GM23338 (cell line): ENCODE results near the gene FAM3D. TPM values are rescaled to one million over a fixed set of nuclear protein-coding genes. Genes with fewer than 3 reads are reported as not detected.

Source experiments
- ATAC-seq: fragments of 200-7000 bp; cut with Tn5 transposase; 3 replicates; pipeline ENCODE4 v1.9.1; 2020
- DNase-seq: peaks from one replicate; pipeline ENCODE4 v3.0.0-alpha.2; 2015; ENCODE audit warnings: low spot score
- H2AFZ ChIP-seq: fragments of 200-600 bp; sonication (generic); 2 replicates; pipeline ENCODE4 v1.8.0; 2016; ENCODE audit warnings: antibody characterized with exemption, mild to moderate bottlenecking, moderate library complexity
- H3F3A ChIP-seq: fragments of 200-600 bp; sonication (generic); replicated peaks from 2 replicates; pipeline ENCODE4 v1.8.0; 2017; ENCODE audit warnings: antibody characterized with exemption, mixed run types, low read depth
- H3K27ac ChIP-seq: fragments of 200-600 bp; sonication (generic); 2 replicates; pipeline ENCODE4 v1.6.1; 2016; ENCODE audit warnings: low read depth
- H3K27me3 ChIP-seq: fragments of 200-600 bp; sonication (generic); 2 replicates; pipeline ENCODE4 v1.8.0; 2016; ENCODE audit warnings: mild to moderate bottlenecking, mixed run types, moderate library complexity; ENCODE audit not compliant: insufficient read depth
- H3K36me3 ChIP-seq: fragments of 200-600 bp; sonication (generic); 2 replicates; pipeline ENCODE4 v1.8.0; 2016; ENCODE audit warnings: mild to moderate bottlenecking; ENCODE audit not compliant: insufficient read depth
- H3K4me1 ChIP-seq: fragments of 200-600 bp; sonication (generic); 2 replicates; pipeline ENCODE4 v1.8.0; 2016; ENCODE audit warnings: mild to moderate bottlenecking, moderate library complexity; ENCODE audit not compliant: insufficient read depth
- H3K4me2 ChIP-seq: fragments of 200-600 bp; sonication (generic); 2 replicates; pipeline ENCODE4 v1.7.1; 2017; ENCODE audit warnings: mixed run types
- H3K4me3 ChIP-seq: fragments of 200-600 bp; sonication (generic); 2 replicates; pipeline ENCODE4 v1.6.1; 2016; ENCODE audit warnings: mixed run types
- H3K79me2 ChIP-seq: fragments of 200-600 bp; sonication (generic); replicated peaks from 2 replicates; pipeline ENCODE4 v1.8.0; 2017; ENCODE audit warnings: mild to moderate bottlenecking; ENCODE audit not compliant: insufficient read depth
- H3K9me2 ChIP-seq: fragments of 200-600 bp; sonication (generic); 2 replicates; pipeline ENCODE4 v1.8.0; 2017; ENCODE audit not compliant: insufficient read depth
- H4K20me1 ChIP-seq: fragments of 200-600 bp; sonication (generic); replicated peaks from 2 replicates; pipeline ENCODE4 v1.8.0; 2017; ENCODE audit warnings: mild to moderate bottlenecking; ENCODE audit not compliant: insufficient read depth
- H3K27ac Mint-ChIP-seq: 2 replicates; pipeline ENCODE4 v1.8.0; 2020; ENCODE audit warnings: inconsistent platforms, mild to moderate bottlenecking, moderate library complexity, mixed read lengths
- H3K27me3 Mint-ChIP-seq: 3 replicates; pipeline ENCODE4 v1.8.0; 2022; ENCODE audit warnings: low read depth, mild to moderate bottlenecking, moderate library complexity, mixed read lengths, inconsistent platforms; ENCODE audit not compliant: insufficient read depth, poor library complexity
- H3K36me3 Mint-ChIP-seq: 3 replicates; pipeline ENCODE4 v1.8.0; 2021; ENCODE audit warnings: low read depth, mild to moderate bottlenecking, inconsistent platforms, moderate library complexity, mixed read lengths
- H3K4me1 Mint-ChIP-seq: 3 replicates; pipeline ENCODE4 v1.8.0; 2020; ENCODE audit warnings: mild to moderate bottlenecking, inconsistent platforms, mixed read lengths
- H3K4me3 Mint-ChIP-seq: 3 replicates; pipeline ENCODE4 v1.8.0; 2021; ENCODE audit warnings: moderate library complexity, mild to moderate bottlenecking, inconsistent platforms, mixed read lengths
- H3K9me3 Mint-ChIP-seq: 3 replicates; pipeline ENCODE4 v1.8.0; 2020; ENCODE audit warnings: moderate library complexity, mild to moderate bottlenecking, inconsistent platforms, mixed read lengths
- CREB1 ChIP-seq: fragments of 250-450 bp; sonication (Bioruptor Pico); IDR thresholded peaks from 2 replicates; pipeline ENCODE4 v1.5.0; 2020; ENCODE audit warnings: low read depth, mild to moderate bottlenecking, moderate library complexity
- ETS1 ChIP-seq: IDR thresholded peaks from 2 replicates; pipeline ENCODE4 v1.6.1; 2016; ENCODE audit warnings: antibody characterized with exemption
- EZH2 ChIP-seq: fragments of 200-600 bp; sonication (generic); IDR thresholded peaks from one replicate; pipeline ENCODE4 v1.8.0; 2017; ENCODE audit warnings: antibody characterized with exemption, mild to moderate bottlenecking, low read depth; ENCODE audit not compliant: unreplicated experiment
- EZH2phosphoT487 ChIP-seq: fragments of 200-600 bp; sonication (generic); IDR thresholded peaks from one replicate; pipeline ENCODE4 v1.8.1; 2018; ENCODE audit warnings: antibody characterized with exemption; ENCODE audit not compliant: unreplicated experiment
- JUNB ChIP-seq: IDR thresholded peaks from one replicate; pipeline ENCODE4 v1.6.1; 2016; ENCODE audit warnings: antibody characterized with exemption; ENCODE audit not compliant: unreplicated experiment
- NANOG ChIP-seq: IDR thresholded peaks from 2 replicates; pipeline ENCODE4 v1.6.1; 2016; ENCODE audit warnings: antibody characterized with exemption, borderline replicate concordance
- POLR2AphosphoS5 ChIP-seq: IDR thresholded peaks from 2 replicates; pipeline ENCODE4 v1.6.1; 2016; ENCODE audit warnings: antibody characterized with exemption, low read depth
- REST ChIP-seq: IDR thresholded peaks from one replicate; pipeline ENCODE4 v1.6.1; 2018; ENCODE audit warnings: antibody characterized with exemption; ENCODE audit not compliant: unreplicated experiment
- STAT1 ChIP-seq: IDR thresholded peaks from one replicate; pipeline ENCODE4 v1.6.1; 2016; ENCODE audit warnings: antibody characterized with exemption; ENCODE audit not compliant: unreplicated experiment
- ZNF114 ChIP-seq: fragments of 250-450 bp; sonication (Bioruptor Pico); IDR thresholded peaks from 2 replicates; pipeline ENCODE4 v1.5.0; 2020; ENCODE audit warnings: mild to moderate bottlenecking, moderate library complexity
- ZNF331 ChIP-seq: fragments of 250-450 bp; sonication (Bioruptor Pico); IDR thresholded peaks from 2 replicates; pipeline ENCODE4 v1.5.0; 2020; ENCODE audit warnings: low read depth, mild to moderate bottlenecking, moderate library complexity
- polyA plus RNA-seq: library from polyadenylated mRNA; unstranded; fragments of >200 nt; fragmentation: Nextera tagmentation; extraction: Ambion mirVana; gene quantifications from 2 replicates; pipeline ENCODE4 v1.2.1, GENCODE V29; 2016
- total RNA-seq: library from RNA; depleted of rRNA; stranded (reverse); fragments of >200 nt; shearing (Covaris generic); gene quantifications from 2 replicates; pipeline ENCODE4 v1.2.3, GENCODE V29; 2014
- TF ChIP-seq, protein P1 (sequence below), 2 experiments: fragments of 200-600 bp in 1 of 2; sonication (generic) in 1 of 2; conservative IDR thresholded peaks; 2 replicates each; pipeline versions ENCODE4 v1.5.1 to v1.6.1; 2016 to 2017; ENCODE audit warnings: antibody characterized with exemption in 2 of 2, low read depth in 2 of 2, mild to moderate bottlenecking in 2 of 2, moderate library complexity in 1 of 2
- TF ChIP-seq, protein P2 (sequence below): fragments of 250-450 bp; sonication (Bioruptor Pico); IDR thresholded peaks from 2 replicates; pipeline ENCODE4 v1.5.0; 2020; ENCODE audit warnings: mild to moderate bottlenecking, moderate library complexity

FAM3D gene
- total and polyA plus RNA-seq, 2 experiments from 2014 or later, result 0.26 TPM; not detected in 1

DNA sequence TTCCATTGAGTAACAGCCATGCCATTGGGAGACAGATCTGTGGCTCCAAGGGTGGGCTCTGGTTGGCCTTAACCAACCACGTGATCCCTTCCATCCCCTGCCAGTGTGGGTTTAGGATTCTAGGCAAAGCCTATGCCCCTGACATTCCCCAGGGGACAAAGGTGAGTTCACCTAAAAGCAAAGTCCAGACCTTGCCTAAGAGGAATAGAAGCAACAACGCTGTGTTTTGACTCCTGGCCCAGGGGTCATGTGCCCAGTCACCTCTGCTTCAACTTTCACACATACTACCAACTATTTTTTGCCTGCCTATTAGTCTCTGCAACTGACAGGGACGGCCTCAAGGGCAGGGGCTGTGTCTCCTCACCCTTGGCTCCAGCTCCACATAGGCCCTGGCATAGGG, 42.0 kb downstream of the FAM3D start:
- no peaks in the 10 kb centered on the region; the same call in 2 of the 3 replicates for H3K4me1 Mint-ChIP-seq
- Histone ChIP-seq H3F3A (no peaks in the 10 kb centered on the region), H4K20me1 (no peaks in the 10 kb centered on the region), H3K4me3 (no peak overlapping the region), H3K4me1 (no peaks in the 10 kb centered on the region), H3K9me2 (no peaks in the 10 kb centered on the region), H3K79me2 (no peaks in the 10 kb centered on the region), H3K36me3 (no peaks in the 10 kb centered on the region), H3K27me3 (no peaks in the 10 kb centered on the region), H3K27ac (no peak overlapping the region), H2AFZ (no peak overlapping the region), H3K4me2 (no peak overlapping the region)
- DNase-seq (no peak), ATAC-seq (no peak)
- no peaks in the 10 kb centered on the region; the same call in 2 of the 3 replicates for H3K9me3 Mint-ChIP-seq
- no peak overlapping the region for H3K4me3 Mint-ChIP-seq
- H3K27ac Mint-ChIP-seq, result no peak overlapping the region
- no peaks in the 10 kb centered on the region for H3K36me3 Mint-ChIP-seq
- peaks cover 3% of the 10 kb centered on the region for H3K27me3 Mint-ChIP-seq
- TF ChIP-seq EZH2phosphoT487, result no peak
- TF ChIP-seq, protein P1, sequence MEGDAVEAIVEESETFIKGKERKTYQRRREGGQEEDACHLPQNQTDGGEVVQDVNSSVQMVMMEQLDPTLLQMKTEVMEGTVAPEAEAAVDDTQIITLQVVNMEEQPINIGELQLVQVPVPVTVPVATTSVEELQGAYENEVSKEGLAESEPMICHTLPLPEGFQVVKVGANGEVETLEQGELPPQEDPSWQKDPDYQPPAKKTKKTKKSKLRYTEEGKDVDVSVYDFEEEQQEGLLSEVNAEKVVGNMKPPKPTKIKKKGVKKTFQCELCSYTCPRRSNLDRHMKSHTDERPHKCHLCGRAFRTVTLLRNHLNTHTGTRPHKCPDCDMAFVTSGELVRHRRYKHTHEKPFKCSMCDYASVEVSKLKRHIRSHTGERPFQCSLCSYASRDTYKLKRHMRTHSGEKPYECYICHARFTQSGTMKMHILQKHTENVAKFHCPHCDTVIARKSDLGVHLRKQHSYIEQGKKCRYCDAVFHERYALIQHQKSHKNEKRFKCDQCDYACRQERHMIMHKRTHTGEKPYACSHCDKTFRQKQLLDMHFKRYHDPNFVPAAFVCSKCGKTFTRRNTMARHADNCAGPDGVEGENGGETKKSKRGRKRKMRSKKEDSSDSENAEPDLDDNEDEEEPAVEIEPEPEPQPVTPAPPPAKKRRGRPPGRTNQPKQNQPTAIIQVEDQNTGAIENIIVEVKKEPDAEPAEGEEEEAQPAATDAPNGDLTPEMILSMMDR (conservative IDR thresholded peaks at IDR 0.05; ENCODE audit: low read depth in 2 of 2), result no peak
- no peak for TF ChIP-seq JUNB
- no peak for TF ChIP-seq STAT1
- no peak for TF ChIP-seq CREB1
- TF ChIP-seq, protein P2, sequence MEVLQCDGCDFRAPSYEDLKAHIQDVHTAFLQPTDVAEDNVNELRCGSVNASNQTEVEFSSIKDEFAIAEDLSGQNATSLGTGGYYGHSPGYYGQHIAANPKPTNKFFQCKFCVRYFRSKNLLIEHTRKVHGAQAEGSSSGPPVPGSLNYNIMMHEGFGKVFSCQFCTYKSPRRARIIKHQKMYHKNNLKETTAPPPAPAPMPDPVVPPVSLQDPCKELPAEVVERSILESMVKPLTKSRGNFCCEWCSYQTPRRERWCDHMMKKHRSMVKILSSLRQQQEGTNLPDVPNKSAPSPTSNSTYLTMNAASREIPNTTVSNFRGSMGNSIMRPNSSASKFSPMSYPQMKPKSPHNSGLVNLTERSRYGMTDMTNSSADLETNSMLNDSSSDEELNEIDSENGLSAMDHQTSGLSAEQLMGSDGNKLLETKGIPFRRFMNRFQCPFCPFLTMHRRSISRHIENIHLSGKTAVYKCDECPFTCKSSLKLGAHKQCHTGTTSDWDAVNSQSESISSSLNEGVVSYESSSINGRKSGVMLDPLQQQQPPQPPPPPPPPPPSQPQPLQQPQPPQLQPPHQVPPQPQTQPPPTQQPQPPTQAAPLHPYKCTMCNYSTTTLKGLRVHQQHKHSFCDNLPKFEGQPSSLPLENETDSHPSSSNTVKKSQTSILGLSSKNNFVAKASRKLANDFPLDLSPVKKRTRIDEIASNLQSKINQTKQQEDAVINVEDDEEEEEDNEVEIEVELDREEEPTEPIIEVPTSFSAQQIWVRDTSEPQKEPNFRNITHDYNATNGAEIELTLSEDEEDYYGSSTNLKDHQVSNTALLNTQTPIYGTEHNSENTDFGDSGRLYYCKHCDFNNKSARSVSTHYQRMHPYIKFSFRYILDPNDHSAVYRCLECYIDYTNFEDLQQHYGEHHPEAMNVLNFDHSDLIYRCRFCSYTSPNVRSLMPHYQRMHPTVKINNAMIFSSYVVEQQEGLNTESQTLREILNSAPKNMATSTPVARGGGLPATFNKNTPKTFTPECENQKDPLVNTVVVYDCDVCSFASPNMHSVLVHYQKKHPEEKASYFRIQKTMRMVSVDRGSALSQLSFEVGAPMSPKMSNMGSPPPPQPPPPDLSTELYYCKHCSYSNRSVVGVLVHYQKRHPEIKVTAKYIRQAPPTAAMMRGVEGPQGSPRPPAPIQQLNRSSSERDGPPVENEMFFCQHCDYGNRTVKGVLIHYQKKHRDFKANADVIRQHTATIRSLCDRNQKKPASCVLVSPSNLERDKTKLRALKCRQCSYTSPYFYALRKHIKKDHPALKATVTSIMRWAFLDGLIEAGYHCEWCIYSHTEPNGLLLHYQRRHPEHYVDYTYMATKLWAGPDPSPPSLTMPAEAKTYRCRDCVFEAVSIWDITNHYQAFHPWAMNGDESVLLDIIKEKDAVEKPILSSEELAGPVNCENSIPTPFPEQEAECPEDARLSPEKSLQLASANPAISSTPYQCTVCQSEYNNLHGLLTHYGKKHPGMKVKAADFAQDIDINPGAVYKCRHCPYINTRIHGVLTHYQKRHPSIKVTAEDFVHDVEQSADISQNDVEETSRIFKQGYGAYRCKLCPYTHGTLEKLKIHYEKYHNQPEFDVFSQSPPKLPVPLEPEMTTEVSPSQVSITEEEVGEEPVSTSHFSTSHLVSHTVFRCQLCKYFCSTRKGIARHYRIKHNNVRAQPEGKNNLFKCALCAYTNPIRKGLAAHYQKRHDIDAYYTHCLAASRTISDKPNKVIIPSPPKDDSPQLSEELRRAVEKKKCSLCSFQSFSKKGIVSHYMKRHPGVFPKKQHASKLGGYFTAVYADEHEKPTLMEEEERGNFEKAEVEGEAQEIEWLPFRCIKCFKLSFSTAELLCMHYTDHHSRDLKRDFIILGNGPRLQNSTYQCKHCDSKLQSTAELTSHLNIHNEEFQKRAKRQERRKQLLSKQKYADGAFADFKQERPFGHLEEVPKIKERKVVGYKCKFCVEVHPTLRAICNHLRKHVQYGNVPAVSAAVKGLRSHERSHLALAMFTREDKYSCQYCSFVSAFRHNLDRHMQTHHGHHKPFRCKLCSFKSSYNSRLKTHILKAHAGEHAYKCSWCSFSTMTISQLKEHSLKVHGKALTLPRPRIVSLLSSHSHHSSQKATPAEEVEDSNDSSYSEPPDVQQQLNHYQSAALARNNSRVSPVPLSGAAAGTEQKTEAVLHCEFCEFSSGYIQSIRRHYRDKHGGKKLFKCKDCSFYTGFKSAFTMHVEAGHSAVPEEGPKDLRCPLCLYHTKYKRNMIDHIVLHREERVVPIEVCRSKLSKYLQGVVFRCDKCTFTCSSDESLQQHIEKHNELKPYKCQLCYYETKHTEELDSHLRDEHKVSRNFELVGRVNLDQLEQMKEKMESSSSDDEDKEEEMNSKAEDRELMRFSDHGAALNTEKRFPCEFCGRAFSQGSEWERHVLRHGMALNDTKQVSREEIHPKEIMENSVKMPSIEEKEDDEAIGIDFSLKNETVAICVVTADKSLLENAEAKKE (CRISPR knock-in tag), result no peak
- TF ChIP-seq POLR2AphosphoS5, result no peak
- no peak for TF ChIP-seq REST
- TF ChIP-seq EZH2, result no peak
- TF ChIP-seq NANOG, result no peak
- no peak for TF ChIP-seq ZNF331 (CRISPR knock-in tag)
- TF ChIP-seq ETS1, result no peak
- no peak for TF ChIP-seq ZNF114
